DND-41 (cell line): ENCODE results near the gene CCR4.

Source experiments
- EZH2 ChIP-seq: IDR thresholded peaks from 3 replicates; pipeline ENCODE4 v1.6.1; 2012; ENCODE audit warnings: borderline replicate concordance, low read depth, mild to moderate bottlenecking, moderate library complexity, low read length, inconsistent platforms; ENCODE audit not compliant: severe bottlenecking
- TF ChIP-seq, protein P1 (sequence below): IDR thresholded peaks from 2 replicates; pipeline ENCODE4 v1.5.1; 2012; ENCODE audit warnings: borderline replicate concordance, low read length, moderate library complexity, mild to moderate bottlenecking; ENCODE audit not compliant: poor library complexity, severe bottlenecking; ENCODE audit errors: extremely low read depth

GRCh38 chr3:32968920-32969389 lies 17.5 kb downstream of the CCR4 start:
- TF ChIP-seq, protein P1, sequence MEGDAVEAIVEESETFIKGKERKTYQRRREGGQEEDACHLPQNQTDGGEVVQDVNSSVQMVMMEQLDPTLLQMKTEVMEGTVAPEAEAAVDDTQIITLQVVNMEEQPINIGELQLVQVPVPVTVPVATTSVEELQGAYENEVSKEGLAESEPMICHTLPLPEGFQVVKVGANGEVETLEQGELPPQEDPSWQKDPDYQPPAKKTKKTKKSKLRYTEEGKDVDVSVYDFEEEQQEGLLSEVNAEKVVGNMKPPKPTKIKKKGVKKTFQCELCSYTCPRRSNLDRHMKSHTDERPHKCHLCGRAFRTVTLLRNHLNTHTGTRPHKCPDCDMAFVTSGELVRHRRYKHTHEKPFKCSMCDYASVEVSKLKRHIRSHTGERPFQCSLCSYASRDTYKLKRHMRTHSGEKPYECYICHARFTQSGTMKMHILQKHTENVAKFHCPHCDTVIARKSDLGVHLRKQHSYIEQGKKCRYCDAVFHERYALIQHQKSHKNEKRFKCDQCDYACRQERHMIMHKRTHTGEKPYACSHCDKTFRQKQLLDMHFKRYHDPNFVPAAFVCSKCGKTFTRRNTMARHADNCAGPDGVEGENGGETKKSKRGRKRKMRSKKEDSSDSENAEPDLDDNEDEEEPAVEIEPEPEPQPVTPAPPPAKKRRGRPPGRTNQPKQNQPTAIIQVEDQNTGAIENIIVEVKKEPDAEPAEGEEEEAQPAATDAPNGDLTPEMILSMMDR, result no peak
- TF ChIP-seq EZH2, result no peak
